Ectodermal cell (in vitro differentiated cells): ENCODE measurements around the gene PCDH1.
"Not testable (repeated sequence)": the region's sequence is repeated elsewhere in the genome, so short reads cannot be mapped to it uniquely, and the experiment has no call there.

Source experiments
- H3K27ac ChIP-seq: 2 replicates; pipeline ENCODE4 v1.7.0; 2013; ENCODE audit warnings: mild to moderate bottlenecking, low read depth, low read length; ENCODE audit not compliant: insufficient read depth, poor library complexity, severe bottlenecking
- H3K27me3 ChIP-seq: 2 replicates; pipeline ENCODE4 v1.7.0; 2013; ENCODE audit warnings: mild to moderate bottlenecking, low read length; ENCODE audit not compliant: insufficient read depth, control insufficient read depth, poor library complexity, severe bottlenecking
- H3K36me3 ChIP-seq: one replicate; pipeline ENCODE4 v1.7.0; 2013; ENCODE audit warnings: low read length; ENCODE audit not compliant: control insufficient read depth, insufficient read depth
- H3K4me1 ChIP-seq: one replicate; pipeline ENCODE4 v1.7.0; 2013; ENCODE audit warnings: low read length; ENCODE audit not compliant: control insufficient read depth, insufficient read depth
- H3K4me3 ChIP-seq: 2 replicates; pipeline ENCODE4 v1.7.0; 2013; ENCODE audit warnings: low read depth, low read length, control low read depth; ENCODE audit not compliant: insufficient read depth
- H3K9me3 ChIP-seq: 2 replicates; pipeline ENCODE4 v1.7.0; 2013; ENCODE audit warnings: mild to moderate bottlenecking, low read length, moderate library complexity; ENCODE audit not compliant: control insufficient read depth
- WGBS, 2 experiments: methylation state at CpG; one replicate each; pipeline ENCODE4 v1.1.7; 2013; ENCODE audit warnings: missing lambda C conversion rate in 2 of 2; 5-methylcytosine and 5-hydroxymethylcytosine counted together

PCDH1 gene

DNA sequence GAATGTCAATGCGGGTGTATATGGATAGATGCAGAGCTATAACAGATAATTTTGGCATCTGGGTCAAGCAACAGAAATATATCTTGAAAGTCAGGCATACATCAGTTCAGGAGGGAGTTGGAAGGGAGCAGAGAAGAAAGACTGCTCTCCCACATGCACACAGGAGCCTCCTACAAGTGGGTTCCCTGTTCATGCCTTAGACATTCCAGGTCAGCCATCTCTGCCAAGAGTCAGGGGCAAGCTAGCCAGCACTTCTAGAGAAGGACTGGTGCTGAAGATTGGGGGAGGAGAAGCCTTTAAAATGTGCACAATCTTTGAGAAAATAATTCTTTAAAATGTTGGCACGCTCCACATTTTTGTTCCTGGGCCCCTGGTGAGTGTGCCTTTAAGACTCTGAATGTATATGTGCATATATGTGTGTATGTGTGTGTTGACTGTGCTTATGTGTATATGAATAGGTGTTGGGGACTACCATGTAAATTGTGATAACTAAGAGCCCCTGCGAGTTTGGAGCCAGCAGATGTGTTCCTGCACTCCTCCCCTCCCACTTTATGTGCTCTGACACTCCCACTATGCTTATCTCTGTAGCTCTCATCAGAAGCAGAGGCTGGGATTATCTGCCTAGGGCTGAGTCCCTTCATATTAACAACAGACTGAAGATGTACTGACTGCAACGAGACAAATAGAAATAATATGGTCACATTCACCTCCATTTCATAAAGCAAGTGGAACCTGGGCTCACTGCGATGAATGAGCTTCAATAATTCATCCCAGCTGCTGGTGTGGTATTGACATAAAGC is 24.0 kb upstream of the PCDH1 start:
- 84 to 85% methylated on average over 5 of the region's 5 CpGs for WGBS, 2 experiments
- Histone ChIP-seq H3K4me3 (no peak overlapping the region), H3K4me1 (no peaks in the 10 kb centered on the region), H3K27ac (no peak overlapping the region), H3K36me3 (no peaks in the 10 kb centered on the region), H3K9me3 (no peaks in the 10 kb centered on the region), H3K27me3 (no peaks in the 10 kb centered on the region)

DNA sequence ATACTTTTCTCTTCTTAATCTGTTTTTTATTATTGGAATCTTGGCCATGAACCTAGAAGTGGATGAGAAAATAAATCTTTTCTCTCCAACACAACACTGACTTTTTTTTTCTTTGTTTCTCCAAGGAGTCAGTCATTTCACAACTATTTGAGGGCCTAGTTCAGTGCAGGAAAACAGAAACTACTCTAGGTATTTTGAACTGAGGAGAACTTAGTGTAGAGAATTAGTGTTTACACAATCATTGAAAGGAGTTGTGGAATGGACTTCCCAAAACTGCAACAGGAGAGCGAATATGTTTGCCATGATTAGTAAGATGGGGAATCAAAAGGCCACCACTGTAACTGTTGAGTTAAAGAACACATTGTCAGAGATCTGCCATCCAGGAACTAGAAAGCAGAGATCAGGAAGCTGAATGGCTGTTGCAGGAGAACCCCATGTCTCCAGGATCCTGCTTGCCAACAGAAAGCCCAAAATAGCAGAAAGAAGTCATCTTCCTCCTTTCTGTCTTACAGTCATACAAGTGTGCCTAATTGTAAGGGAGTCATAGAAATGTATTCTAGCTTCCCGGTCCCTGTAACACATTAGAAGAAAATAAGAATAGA is 20.3 kb upstream of the PCDH1 start:
- no peak overlapping the region for H3K27ac ChIP-seq
- H3K9me3 ChIP-seq, result no peaks in the 10 kb centered on the region
- no peaks in the 10 kb centered on the region for H3K4me1 ChIP-seq
- no peak overlapping the region for H3K4me3 ChIP-seq
- no peaks in the 10 kb centered on the region for H3K27me3 ChIP-seq
- H3K36me3 ChIP-seq, result no peaks in the 10 kb centered on the region
- WGBS, 2 experiments, result 92 to 94% methylated on average over 1 to 2 of the region's 2 CpGs

DNA sequence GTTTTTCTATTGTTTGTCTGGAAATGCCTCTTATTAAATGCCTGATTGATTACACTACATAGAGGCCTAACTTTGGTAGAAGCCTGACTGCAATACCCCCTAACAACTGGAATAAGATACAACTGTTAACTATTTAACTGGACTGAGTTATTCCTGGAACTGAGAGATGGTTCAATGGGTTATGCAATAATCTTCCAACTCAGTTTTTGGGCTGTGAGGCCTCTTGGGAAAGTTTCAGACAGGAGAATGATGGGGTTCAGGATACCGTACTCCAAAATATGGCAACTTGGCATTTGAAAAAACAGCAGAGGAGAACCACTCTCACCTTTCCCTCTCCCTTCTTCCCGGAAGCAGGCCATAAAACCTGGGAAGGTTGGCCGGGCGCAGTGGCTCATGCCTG is 19.2 kb upstream of the PCDH1 start:
- Histone ChIP-seq H3K27ac (no peak overlapping the region), H3K4me3 (no peak overlapping the region), H3K9me3 (no peaks in the 10 kb centered on the region), H3K4me1 (no peaks in the 10 kb centered on the region), H3K27me3 (no peaks in the 10 kb centered on the region), H3K36me3 (no peaks in the 10 kb centered on the region)
- WGBS, 2 experiments, result 89 to 94% methylated on average over 4 of the region's 4 CpGs

DNA sequence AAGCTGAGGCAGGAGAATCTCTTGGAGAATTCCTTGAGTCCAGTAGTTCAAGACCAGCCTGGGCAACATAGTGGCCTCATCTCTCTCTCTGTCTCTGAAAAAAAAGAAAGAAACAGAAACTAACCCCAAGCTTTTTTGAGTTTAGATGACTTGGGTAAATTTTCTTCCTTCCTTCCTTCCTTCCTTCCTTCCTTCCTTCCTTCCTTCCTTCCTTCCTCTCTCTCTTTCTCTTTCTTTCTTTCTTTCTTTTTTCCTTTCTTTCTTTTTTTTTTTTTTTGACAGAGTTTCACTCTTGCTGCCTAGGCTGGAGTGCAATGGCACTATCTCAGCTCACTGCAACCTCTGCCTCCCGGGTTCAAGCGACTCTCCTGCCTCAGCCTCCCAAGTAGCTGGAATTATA is 12.2 kb upstream of the PCDH1 start:
- not testable (repeated sequence) for H3K9me3 ChIP-seq, H3K36me3 ChIP-seq, H3K4me1 ChIP-seq, H3K27ac ChIP-seq, H3K27me3 ChIP-seq, H3K4me3 ChIP-seq
- 89 to 100% methylated on average over 2 of the region's 2 CpGs for WGBS, 2 experiments

GRCh38 chr5:141889282-141889871 is 11.2 kb upstream of the PCDH1 start:
- WGBS, 2 experiments, result 87 to 88% methylated on average over 3 of the region's 3 CpGs
- Histone ChIP-seq H3K27me3 (peaks cover 6% of the 10 kb centered on the region), H3K4me3 (no peak overlapping the region), H3K27ac (no peak overlapping the region), H3K9me3 (no peaks in the 10 kb centered on the region), H3K36me3 (no peaks in the 10 kb centered on the region), H3K4me1 (no peaks in the 10 kb centered on the region)

DNA sequence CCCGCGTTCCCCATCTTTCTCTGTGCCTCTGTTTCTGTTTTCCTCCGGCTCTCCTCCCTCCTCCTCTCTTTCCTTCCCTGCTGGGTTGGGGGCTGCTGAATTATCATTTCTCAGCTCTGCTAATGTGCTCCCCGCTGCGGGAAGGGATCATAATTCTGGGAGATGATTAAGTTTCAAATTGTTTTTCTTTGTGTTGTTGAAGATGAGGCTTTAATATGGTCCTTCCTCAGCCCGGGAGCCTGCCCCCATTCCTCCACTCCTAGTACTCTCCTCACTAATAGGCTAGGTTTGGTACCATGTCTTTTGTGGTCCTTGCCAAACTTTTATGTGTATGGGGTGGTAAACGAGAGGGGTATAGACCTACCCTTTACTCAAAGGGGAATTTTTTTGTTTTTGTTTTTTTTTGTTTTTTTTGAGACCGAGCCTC is 5.7 kb upstream of the PCDH1 start:
- H3K9me3 ChIP-seq, result no peaks in the 10 kb centered on the region
- WGBS, 2 experiments, result 30 to 38% methylated on average over 6 to 7 of the region's 8 CpGs

DNA sequence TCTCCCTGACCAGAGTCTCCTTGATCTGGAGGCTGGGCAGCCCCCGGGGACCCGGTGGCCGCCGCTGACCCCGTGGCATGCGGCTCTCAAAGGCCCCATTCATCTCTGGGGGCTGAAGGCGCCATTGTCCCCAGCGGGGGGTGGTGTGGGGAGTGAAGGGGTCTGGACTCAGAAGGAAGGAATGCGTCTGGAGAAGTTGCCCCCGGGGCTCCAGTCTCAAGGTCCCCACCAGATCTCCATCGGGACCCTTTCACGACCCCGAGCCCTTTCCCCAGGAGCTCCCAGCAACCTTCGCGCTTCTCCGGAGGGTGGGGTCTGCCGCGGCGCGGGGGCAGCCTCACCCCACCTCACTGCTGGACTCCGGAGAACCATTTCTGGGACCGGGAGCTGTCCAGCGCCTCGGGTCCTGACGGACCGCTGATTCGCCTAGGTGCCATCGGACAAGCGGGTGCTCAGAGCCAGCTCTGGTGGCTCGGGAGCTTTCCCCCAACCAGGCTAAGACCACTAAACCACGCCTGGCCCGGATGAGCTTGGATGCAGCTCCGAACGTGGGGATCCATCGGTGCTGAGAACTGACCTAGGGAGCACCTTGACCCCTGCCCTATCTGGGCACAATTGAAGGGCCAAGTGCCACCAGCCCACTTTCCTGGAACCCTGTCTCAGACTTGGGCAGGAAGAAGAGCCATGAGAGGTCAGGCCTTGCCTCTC is 5.1 kb upstream of the PCDH1 start:
- Histone ChIP-seq H3K36me3 (no peaks in the 10 kb centered on the region), H3K4me3 (peak overlapping the region; percentile 25), H3K27ac (no peak overlapping the region), H3K4me1 (peaks cover 47% of the 10 kb centered on the region), H3K9me3 (no peaks in the 10 kb centered on the region), H3K27me3 (peaks cover 32% of the 10 kb centered on the region)
- 1 to 2% methylated on average over 35 of the region's 35 CpGs for WGBS, 2 experiments

More for the DNA sequence above, 5.7 kb upstream of the PCDH1 start:
- Histone ChIP-seq H3K4me3 (peak overlapping the region; percentile 25), H3K27me3 (peaks cover 32% of the 10 kb centered on the region), H3K27ac (no peak overlapping the region), H3K36me3 (no peaks in the 10 kb centered on the region), H3K4me1 (peaks cover 43% of the 10 kb centered on the region)

GRCh38 chr5:141882594-141883183 is 4.5 kb upstream of the PCDH1 start:
- H3K4me3 ChIP-seq, result peak overlapping the region; percentile 25
- no peak overlapping the region for H3K27ac ChIP-seq
- H3K27me3 ChIP-seq, result peaks cover 36% of the 10 kb centered on the region

GRCh38 chr5:141881886-141882285 is 3.7 kb upstream of the PCDH1 start:
- Histone ChIP-seq H3K9me3 (no peaks in the 10 kb centered on the region), H3K4me3 (no peak overlapping the region), H3K27ac (no peak overlapping the region), H3K4me1 (peaks cover 55% of the 10 kb centered on the region), H3K36me3 (no peaks in the 10 kb centered on the region), H3K27me3 (peaks cover 44% of the 10 kb centered on the region)
- WGBS, 2 experiments, result 15 to 26% methylated on average over 4 of the region's 4 CpGs

More at GRCh38 chr5:141882594-141883183, 4.5 kb upstream of the PCDH1 start:
- WGBS, 2 experiments, result 12 to 14% methylated on average over 13 of the region's 13 CpGs
- Histone ChIP-seq H3K9me3 (no peaks in the 10 kb centered on the region), H3K4me1 (peaks cover 47% of the 10 kb centered on the region), H3K36me3 (no peaks in the 10 kb centered on the region)
